ENCODE data around the gene RAB40A. TPM values are rescaled to one million over a fixed set of nuclear protein-coding genes. Genes with fewer than 3 reads are reported as not detected.

Gene RAB40A
- 1.5 TPM for total RNA-seq

GRCh38 chrX:103519389-103519788, at the start of gene RAB40A:
TSS of gene RAB40A (minus strand) at chrX:103519489. CDS start at chrX:103500756, 18,733 bp downstream.
- TF ChIP-seq CTCF (IDR thresholded peaks at IDR 0.05): no peak
- Histone ChIP-seq H3K4me3 (no peak within 1 kb of the TSS), H3K36me3 (no peaks in the 10 kb centered on the region), H3K27ac (no peak within 1 kb of the TSS), H3K27me3 (no peaks in the 10 kb centered on the region), H3K9me3 (no peaks in the 10 kb centered on the region), H3K4me1 (no peaks in the 10 kb centered on the region)
- no peak for DNase-seq (ENCODE audit: low spot score in 2 of 2)
- intact Hi-C loops (cut with DNase I): no loop called here

DNA sequence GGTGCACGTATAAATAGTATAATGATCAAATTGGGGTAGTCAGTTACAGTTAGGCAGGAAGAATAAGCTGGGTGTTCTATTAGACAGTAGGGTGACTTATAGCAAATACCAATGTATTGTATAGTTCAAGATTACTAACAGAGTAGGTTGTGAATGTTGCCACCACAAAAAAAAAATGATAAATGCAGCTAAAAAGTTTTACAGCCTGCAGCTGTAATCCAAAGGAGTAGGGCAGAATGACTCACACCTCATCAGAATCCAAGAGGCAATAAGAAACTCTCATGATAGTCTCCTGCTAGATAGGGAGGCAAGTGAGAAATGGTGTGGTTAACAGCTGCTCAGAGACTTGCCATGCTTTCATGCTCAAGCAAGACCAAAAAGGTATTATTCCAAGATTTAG, 46.5 kb upstream of the RAB40A start:
- intact Hi-C loops (cut with DNase I): no loop called here
- no peaks in the 10 kb centered on the region for H3K4me1 ChIP-seq
- H3K27me3 ChIP-seq: no peaks in the 10 kb centered on the region
- H3K4me3 ChIP-seq: no peak overlapping the region
- H3K9me3 ChIP-seq: no peaks in the 10 kb centered on the region
- H3K36me3 ChIP-seq: no peaks in the 10 kb centered on the region
- no peak for DNase-seq (ENCODE audit: low spot score in 2 of 2)
- no peak overlapping the region for H3K27ac ChIP-seq
- TF ChIP-seq CTCF (IDR thresholded peaks at IDR 0.05): no peak

DNA sequence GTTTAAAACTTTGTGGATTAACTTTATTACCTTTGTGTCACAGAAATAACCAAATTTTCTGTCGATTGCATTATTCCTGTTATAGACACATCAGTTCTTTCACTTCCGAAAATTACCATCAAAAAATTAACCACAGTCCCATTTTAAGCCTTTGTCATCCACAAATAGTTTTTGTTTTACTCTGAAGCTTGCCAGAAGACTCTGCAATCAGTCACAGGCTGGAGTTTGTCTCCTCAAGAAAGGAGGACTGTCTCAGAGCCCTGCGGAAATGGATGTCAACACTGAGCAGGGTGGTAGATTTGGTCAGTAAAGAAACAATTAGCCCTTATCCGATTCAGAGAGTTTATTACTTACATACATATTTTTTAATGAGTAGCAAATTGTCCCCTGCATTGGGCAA, 45.9 kb upstream of the RAB40A start:
- no peak overlapping the region for H3K27ac ChIP-seq
- H3K36me3 ChIP-seq: no peaks in the 10 kb centered on the region
- TF ChIP-seq CTCF (IDR thresholded peaks at IDR 0.05): no peak
- no peaks in the 10 kb centered on the region for H3K27me3 ChIP-seq
- H3K4me1 ChIP-seq: no peaks in the 10 kb centered on the region
- H3K4me3 ChIP-seq: no peak overlapping the region
- intact Hi-C loops (cut with DNase I): no loop called here
- no peaks in the 10 kb centered on the region for H3K9me3 ChIP-seq
- DNase-seq (ENCODE audit: low spot score in 2 of 2): no peak

GRCh38 chrX:103562801-103563200, 43.5 kb upstream of the RAB40A start:
- DNase-seq (ENCODE audit: low spot score in 2 of 2): no peak
- intact Hi-C loops (cut with DNase I): no loop called here
- H3K4me1 ChIP-seq: no peaks in the 10 kb centered on the region
- no peaks in the 10 kb centered on the region for H3K36me3 ChIP-seq
- no peak overlapping the region for H3K27ac ChIP-seq
- no peaks in the 10 kb centered on the region for H3K9me3 ChIP-seq
- H3K27me3 ChIP-seq: no peaks in the 10 kb centered on the region
- TF ChIP-seq CTCF (IDR thresholded peaks at IDR 0.05): no peak
- H3K4me3 ChIP-seq: no peak overlapping the region

DNA sequence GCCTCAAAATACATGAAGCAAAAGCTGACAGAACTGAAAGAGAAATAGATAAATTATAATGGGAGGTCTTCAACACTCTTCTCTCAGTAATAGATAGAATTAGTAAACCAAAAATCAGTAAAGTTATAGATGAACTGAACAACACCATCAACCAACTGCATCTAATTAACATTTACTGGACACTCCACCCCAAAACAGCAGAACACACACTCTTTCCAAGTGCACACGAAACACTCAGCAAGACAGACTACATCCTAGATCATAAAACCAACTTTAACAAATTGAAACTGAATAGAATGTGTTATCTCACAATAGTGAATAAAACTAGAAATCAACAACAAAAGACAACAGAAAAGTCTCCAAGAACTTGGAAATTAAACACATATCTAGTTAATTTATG, 41.0 kb upstream of the RAB40A start:
- no peaks in the 10 kb centered on the region for H3K4me1 ChIP-seq
- H3K9me3 ChIP-seq: no peaks in the 10 kb centered on the region
- no peak for TF ChIP-seq CTCF (IDR thresholded peaks at IDR 0.05)
- DNase-seq (ENCODE audit: low spot score in 2 of 2): no peak
- no peak overlapping the region for H3K4me3 ChIP-seq
- no peak overlapping the region for H3K27ac ChIP-seq
- intact Hi-C loops (cut with DNase I): no loop called here
- H3K36me3 ChIP-seq: no peaks in the 10 kb centered on the region
- H3K27me3 ChIP-seq: no peaks in the 10 kb centered on the region

- Histone ChIP-seq H3K36me3 (no peaks in the 10 kb centered on the region), H3K27ac (no peak overlapping the region), H3K9me3 (no peaks in the 10 kb centered on the region), H3K27me3 (no peaks in the 10 kb centered on the region), H3K4me3 (no peak overlapping the region), H3K4me1 (no peaks in the 10 kb centered on the region)
- DNase-seq (ENCODE audit: low spot score in 2 of 2): no peak
- no peak for TF ChIP-seq CTCF (IDR thresholded peaks at IDR 0.05)
- intact Hi-C loops (cut with DNase I): no loop called here
These were observed 37.8 kb upstream of the RAB40A start for GRCh38 chrX:103556963-103557612.
